Trophoblast cell (in vitro differentiated cells and primary cell): ENCODE data around the gene KIAA1958.

Source experiments
- DNase-seq, 2 donors: peaks; one replicate each; pipeline ENCODE4 v3.0.0-alpha.2; 2016
- H2AFZ ChIP-seq: 2 replicates; pipeline ENCODE4 v1.6.1; 2013; ENCODE audit warnings: low read length, moderate library complexity, mild to moderate bottlenecking; ENCODE audit not compliant: insufficient read depth, poor library complexity
- H2AK5ac ChIP-seq: 2 replicates; pipeline ENCODE4 v1.6.1; 2013; ENCODE audit warnings: mild to moderate bottlenecking, low read length
- H2BK120ac ChIP-seq: 2 replicates; pipeline ENCODE4 v1.6.1; 2013; ENCODE audit warnings: low read length, mild to moderate bottlenecking, moderate library complexity; ENCODE audit not compliant: insufficient read depth, poor library complexity
- H2BK12ac ChIP-seq: 2 replicates; pipeline ENCODE4 v1.6.1; 2013; ENCODE audit warnings: mild to moderate bottlenecking, low read length, moderate library complexity
- H2BK5ac ChIP-seq: 2 replicates; pipeline ENCODE4 v1.6.1; 2013; ENCODE audit warnings: low read length, low read depth, moderate library complexity, mild to moderate bottlenecking; ENCODE audit not compliant: poor library complexity
- H3K14ac ChIP-seq: 2 replicates; pipeline ENCODE4 v1.6.1; 2013; ENCODE audit warnings: mild to moderate bottlenecking, low read length
- H3K18ac ChIP-seq: 2 replicates; pipeline ENCODE4 v1.6.1; 2013; ENCODE audit warnings: mild to moderate bottlenecking, low read length
- H3K23ac ChIP-seq: 2 replicates; pipeline ENCODE4 v1.6.1; 2013; ENCODE audit warnings: low read length
- H3K27ac ChIP-seq: 2 replicates; pipeline ENCODE4 v1.5.1; 2013; ENCODE audit warnings: low read depth, mild to moderate bottlenecking, inconsistent platforms, low read length, moderate library complexity
- H3K27me3 ChIP-seq: 2 replicates; pipeline ENCODE4 v1.6.1; 2013; ENCODE audit warnings: inconsistent platforms, mild to moderate bottlenecking, low read length, moderate library complexity; ENCODE audit not compliant: insufficient read depth
- H3K36me3 ChIP-seq, 2 experiments: 1 replicate in 1 of 2; 2 replicates in 1 of 2; pipeline ENCODE4 v1.6.1; 2013; ENCODE audit warnings: low read length in 2 of 2, mild to moderate bottlenecking in 2 of 2, moderate library complexity in 1 of 2; ENCODE audit not compliant: insufficient read depth in 2 of 2, control insufficient read depth in 1 of 2
- H3K4ac ChIP-seq: 2 replicates; pipeline ENCODE4 v1.6.1; 2013; ENCODE audit warnings: low read depth, mild to moderate bottlenecking, low read length, moderate library complexity
- H3K4me1 ChIP-seq, 2 experiments: 1 replicate in 1 of 2; 2 replicates in 1 of 2; pipeline ENCODE4 v1.6.1; 2013; ENCODE audit warnings: low read length in 2 of 2, mild to moderate bottlenecking in 2 of 2, moderate library complexity in 1 of 2; ENCODE audit not compliant: insufficient read depth in 2 of 2, control insufficient read depth in 1 of 2
- H3K4me2 ChIP-seq: 2 replicates; pipeline ENCODE4 v1.6.1; 2013; ENCODE audit warnings: inconsistent platforms, mild to moderate bottlenecking, low read length, moderate library complexity
- H3K4me3 ChIP-seq: 2 replicates; pipeline ENCODE4 v1.5.1; 2013; ENCODE audit warnings: mild to moderate bottlenecking, low read depth, low read length, inconsistent platforms
- H3K79me1 ChIP-seq: one replicate; pipeline ENCODE4 v1.6.1; 2013; ENCODE audit warnings: low read length
- H3K79me2 ChIP-seq: 2 replicates; pipeline ENCODE4 v1.6.1; 2013; ENCODE audit warnings: low read length, mild to moderate bottlenecking; ENCODE audit not compliant: control insufficient read depth, insufficient read depth, poor library complexity
- H3K9ac ChIP-seq: 2 replicates; pipeline ENCODE4 v1.6.1; 2013; ENCODE audit warnings: mild to moderate bottlenecking, low read length
- H3K9me3 ChIP-seq: 2 replicates; pipeline ENCODE4 v1.6.1; 2013; ENCODE audit warnings: low read depth, mild to moderate bottlenecking, control low read depth, inconsistent platforms, low read length; ENCODE audit not compliant: insufficient read depth
- H4K12ac ChIP-seq: 2 replicates; pipeline ENCODE4 v1.6.1; 2013; ENCODE audit warnings: low read depth, mild to moderate bottlenecking, low read length, moderate library complexity
- H4K8ac ChIP-seq: 2 replicates; pipeline ENCODE4 v1.6.1; 2013; ENCODE audit warnings: low read depth, mild to moderate bottlenecking, low read length, moderate library complexity
- H4K91ac ChIP-seq: one replicate; pipeline ENCODE4 v1.6.1; 2013; ENCODE audit warnings: low read depth, mild to moderate bottlenecking, low read length, moderate library complexity
- WGBS: extraction: QIAGEN DNeasy Blood & Tissue Kit; methylation state at CpG from one replicate; pipeline ENCODE4 v1.1.7; 2013; ENCODE audit warnings: missing lambda C conversion rate; ENCODE audit not compliant: insufficient read length, insufficient coverage; ENCODE audit errors: extremely low coverage; 5-methylcytosine and 5-hydroxymethylcytosine counted together

KIAA1958 gene

GRCh38 chr9:112446526-112446925 lies 40.1 kb upstream of the KIAA1958 start:
- no peak overlapping the region for H3K27ac ChIP-seq
- H3K4me3 ChIP-seq: no peak overlapping the region
- no peak overlapping the region for H2BK5ac ChIP-seq
- H3K4me2 ChIP-seq: no peak overlapping the region
- H3K79me1 ChIP-seq: no peaks in the 10 kb centered on the region
- no peak overlapping the region for H4K91ac ChIP-seq
- H4K8ac ChIP-seq: no peak overlapping the region
- DNase-seq: no peak
- H2BK12ac ChIP-seq: no peak overlapping the region
- no peak overlapping the region for H2BK120ac ChIP-seq
- no peak overlapping the region for H2AFZ ChIP-seq
- peaks cover 0 to 2% of the 10 kb centered on the region in 2 experiments for H3K36me3 ChIP-seq
- no peaks in the 10 kb centered on the region for H3K9me3 ChIP-seq
- no CpG with 5 or more reads among the region's 2 CpGs for WGBS
- H2AK5ac ChIP-seq: no peak overlapping the region
- no peak overlapping the region for H3K23ac ChIP-seq
- H4K12ac ChIP-seq: no peak overlapping the region
- no peak overlapping the region for H3K14ac ChIP-seq
- no peaks in the 10 kb centered on the region for H3K27me3 ChIP-seq
- H3K18ac ChIP-seq: no peak overlapping the region
- peaks cover 0 to 3% of the 10 kb centered on the region in 2 experiments for H3K4me1 ChIP-seq
- no peak overlapping the region for H3K9ac ChIP-seq
- no peak overlapping the region for H3K4ac ChIP-seq
- H3K79me2 ChIP-seq: no peaks in the 10 kb centered on the region

GRCh38 chr9:112447283-112447761 lies 39.3 kb upstream of the KIAA1958 start:
- Histone ChIP-seq H4K12ac (no peak overlapping the region), H2AK5ac (no peak overlapping the region), H3K79me1 (no peaks in the 10 kb centered on the region), H4K8ac (no peak overlapping the region), H4K91ac (no peak overlapping the region), H2AFZ (no peak overlapping the region), H3K4me1 (peaks cover 0 to 3% of the 10 kb centered on the region in 2 experiments), H2BK120ac (no peak overlapping the region), H3K4me3 (no peak overlapping the region), H3K79me2 (no peaks in the 10 kb centered on the region), H3K4ac (no peak overlapping the region), H3K4me2 (no peak overlapping the region), H3K14ac (no peak overlapping the region), H3K27ac (no peak overlapping the region), H3K23ac (no peak overlapping the region), H3K9ac (no peak overlapping the region), H2BK5ac (no peak overlapping the region), H3K36me3 (no peaks in the 10 kb centered on the region), H3K9me3 (no peaks in the 10 kb centered on the region), H2BK12ac (no peak overlapping the region), H3K27me3 (no peaks in the 10 kb centered on the region), H3K18ac (no peak overlapping the region)
- WGBS: no CpG with 5 or more reads among the region's 2 CpGs
- DNase-seq: no peak

GRCh38 chr9:112462855-112463254 lies 23.8 kb upstream of the KIAA1958 start:
- H3K18ac ChIP-seq: no peak overlapping the region
- no peak overlapping the region for H3K14ac ChIP-seq
- H4K91ac ChIP-seq: no peak overlapping the region
- H2BK120ac ChIP-seq: no peak overlapping the region
- H3K27ac ChIP-seq: no peak overlapping the region
- H3K79me1 ChIP-seq: no peaks in the 10 kb centered on the region
- H3K4me1 ChIP-seq: no peaks in the 10 kb centered on the region
- H3K4me2 ChIP-seq: no peak overlapping the region
- no CpG with 5 or more reads among the region's 1 CpG for WGBS
- no peak overlapping the region for H4K8ac ChIP-seq
- no peak for DNase-seq
- H3K4ac ChIP-seq: no peak overlapping the region
- no peaks in the 10 kb centered on the region for H3K79me2 ChIP-seq
- H3K36me3 ChIP-seq: peaks cover 6 to 8% of the 10 kb centered on the region in 2 experiments
- no peak overlapping the region for H3K23ac ChIP-seq
- no peak overlapping the region for H2BK12ac ChIP-seq
- no peak overlapping the region for H2BK5ac ChIP-seq
- no peaks in the 10 kb centered on the region for H3K27me3 ChIP-seq
- H2AK5ac ChIP-seq: no peak overlapping the region
- H3K9ac ChIP-seq: no peak overlapping the region
- no peak overlapping the region for H3K4me3 ChIP-seq
- no peaks in the 10 kb centered on the region for H3K9me3 ChIP-seq
- no peak overlapping the region for H2AFZ ChIP-seq
- H4K12ac ChIP-seq: no peak overlapping the region

- H3K18ac ChIP-seq: no peak overlapping the region
- no peak overlapping the region for H3K23ac ChIP-seq
- H3K4ac ChIP-seq: no peak overlapping the region
- no peak overlapping the region for H2BK5ac ChIP-seq
- H3K4me3 ChIP-seq: no peak overlapping the region
- H3K4me2 ChIP-seq: no peak overlapping the region
- WGBS: no CpG with 5 or more reads among the region's 4 CpGs
- no peaks in the 10 kb centered on the region for H3K4me1 ChIP-seq
- no peak overlapping the region for H4K12ac ChIP-seq
- no peak overlapping the region for H2AFZ ChIP-seq
- H3K79me2 ChIP-seq: no peaks in the 10 kb centered on the region
- H2BK12ac ChIP-seq: no peak overlapping the region
- no peaks in the 10 kb centered on the region for H3K9me3 ChIP-seq
- no peak overlapping the region for H4K8ac ChIP-seq
- no peak overlapping the region for H2AK5ac ChIP-seq
- no peaks in the 10 kb centered on the region for H3K27me3 ChIP-seq
- no peak overlapping the region for H3K14ac ChIP-seq
- H4K91ac ChIP-seq: no peak overlapping the region
- no peak overlapping the region for H3K9ac ChIP-seq
- H2BK120ac ChIP-seq: no peak overlapping the region
- H3K79me1 ChIP-seq: no peaks in the 10 kb centered on the region
- no peak overlapping the region for H3K27ac ChIP-seq
- DNase-seq: no peak
- H3K36me3 ChIP-seq: peaks cover 2 to 3% of the 10 kb centered on the region in 2 experiments
Measured at GRCh38 chr9:112465352-112465751, 21.3 kb upstream of the KIAA1958 start.
